GM12892 (cell line): Measurements from ENCODE around the gene NOP10.

Experiments
- POLR2A ChIP-seq: IDR thresholded peaks from 2 replicates; pipeline ENCODE4 v1.6.1; 2011; ENCODE audit warnings: low read depth, low read length, control low read depth
- POLR2AphosphoS5 ChIP-seq: IDR thresholded peaks from 2 replicates; pipeline ENCODE4 v1.6.1; 2011; ENCODE audit warnings: low read depth, low read length, control low read depth
- TAF1 ChIP-seq: IDR thresholded peaks from 2 replicates; pipeline ENCODE4 v1.6.1; 2011; ENCODE audit warnings: low read depth, mild to moderate bottlenecking, control low read depth, low read length, borderline replicate concordance

- TF ChIP-seq POLR2A = no peak
- TF ChIP-seq POLR2AphosphoS5 = no peak
- TF ChIP-seq TAF1 = no peak
These were observed 33.9 kb upstream of the NOP10 start for GRCh38 chr15:34376856-34377255.
